NCI-H69 (cell line): Measurements from ENCODE around the gene DENND1A.

ENCODE experiments used
- DNase-seq: peaks from one replicate; lab custom pipeline; 2025; lab: John Stamatoyannopoulos, UW

DENND1A gene

GRCh38 chr9:123373447-123373923, 556.4 kb downstream of the DENND1A start:
- no peak for DNase-seq

- no peak for DNase-seq
Observed at GRCh38 chr9:123372766-123373446, 557.0 kb downstream of the DENND1A start.

DNA sequence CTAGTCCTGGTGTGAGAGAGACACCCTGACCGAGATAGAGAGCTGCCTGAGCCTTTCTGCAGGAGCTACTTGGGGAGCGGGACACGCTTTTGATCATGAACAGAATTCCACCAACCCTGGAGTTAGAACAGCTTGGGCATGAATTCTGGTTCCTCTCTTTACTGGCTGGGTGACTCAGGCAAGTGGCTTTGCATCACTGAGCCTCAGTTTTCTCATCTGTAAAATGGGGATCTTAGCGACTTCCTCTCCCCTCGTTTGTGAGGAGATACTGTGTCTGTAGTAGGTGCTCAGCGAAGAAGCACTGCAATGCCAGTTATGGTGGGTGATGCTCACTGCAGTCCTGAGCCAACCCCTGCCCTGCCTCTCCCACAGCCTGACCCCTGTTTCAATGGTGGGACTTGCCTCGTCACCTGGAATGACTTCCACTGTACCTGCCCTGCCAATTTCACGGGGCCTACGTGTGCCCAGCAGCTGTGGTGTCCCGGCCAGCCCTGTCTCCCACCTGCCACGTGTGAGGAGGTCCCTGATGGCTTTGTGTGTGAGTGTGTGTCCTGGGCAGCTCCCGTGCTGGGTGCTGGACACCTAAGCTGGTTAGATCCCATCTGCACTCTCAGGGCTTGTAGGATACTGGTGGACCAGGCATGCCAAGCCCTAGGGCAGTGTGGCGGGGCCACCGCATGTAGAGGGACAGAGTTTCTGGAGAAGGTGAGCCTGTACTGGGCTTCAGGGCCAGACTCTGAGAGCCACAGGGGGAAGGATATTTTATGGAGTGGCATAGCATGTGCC, 557.9 kb downstream of the DENND1A start:
- DNase-seq, result no peak

DNA sequence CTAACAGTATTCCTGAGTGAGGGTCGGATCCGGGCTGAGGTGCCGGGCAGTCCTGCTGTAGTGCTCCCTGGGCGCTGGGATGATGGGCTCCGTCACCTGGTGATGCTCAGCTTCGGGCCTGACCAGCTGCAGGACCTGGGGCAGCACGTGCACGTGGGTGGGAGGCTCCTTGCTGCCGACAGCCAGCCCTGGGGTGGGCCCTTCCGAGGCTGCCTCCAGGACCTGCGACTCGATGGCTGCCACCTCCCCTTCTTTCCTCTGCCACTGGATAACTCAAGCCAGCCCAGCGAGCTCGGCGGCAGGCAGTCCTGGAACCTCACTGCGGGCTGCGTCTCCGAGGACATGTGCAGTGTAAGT, 558.7 kb downstream of the DENND1A start:
- no peak for DNase-seq

DNA sequence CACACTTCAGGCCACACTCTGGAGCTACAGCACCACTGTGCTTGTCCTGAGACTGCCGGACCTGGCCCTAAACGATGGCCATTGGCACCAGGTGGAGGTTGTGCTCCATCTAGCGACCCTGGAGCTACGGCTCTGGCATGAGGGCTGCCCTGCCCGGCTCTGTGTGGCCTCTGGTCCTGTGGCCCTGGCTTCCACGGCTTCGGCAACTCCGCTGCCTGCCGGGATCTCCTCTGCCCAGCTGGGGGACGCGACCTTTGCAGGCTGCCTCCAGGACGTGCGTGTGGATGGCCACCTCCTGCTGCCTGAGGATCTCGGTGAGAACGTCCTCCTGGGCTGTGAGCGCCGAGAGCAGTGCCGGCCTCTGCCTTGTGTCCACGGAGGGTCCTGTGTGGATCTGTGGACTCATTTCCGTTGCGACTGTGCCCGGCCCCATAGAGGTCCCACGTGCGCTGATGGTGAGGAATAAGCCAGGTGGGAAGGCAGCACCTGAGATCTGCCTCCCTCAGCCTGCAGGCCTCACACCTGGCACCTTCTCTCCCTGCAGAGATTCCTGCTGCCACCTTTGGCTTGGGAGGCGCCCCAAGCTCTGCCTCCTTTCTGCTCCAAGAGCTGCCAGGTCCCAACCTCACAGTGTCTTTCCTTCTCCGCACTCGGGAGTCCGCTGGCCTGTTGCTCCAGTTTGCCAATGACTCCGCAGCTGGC, 559.2 kb downstream of the DENND1A start:
- no peak for DNase-seq

DNA sequence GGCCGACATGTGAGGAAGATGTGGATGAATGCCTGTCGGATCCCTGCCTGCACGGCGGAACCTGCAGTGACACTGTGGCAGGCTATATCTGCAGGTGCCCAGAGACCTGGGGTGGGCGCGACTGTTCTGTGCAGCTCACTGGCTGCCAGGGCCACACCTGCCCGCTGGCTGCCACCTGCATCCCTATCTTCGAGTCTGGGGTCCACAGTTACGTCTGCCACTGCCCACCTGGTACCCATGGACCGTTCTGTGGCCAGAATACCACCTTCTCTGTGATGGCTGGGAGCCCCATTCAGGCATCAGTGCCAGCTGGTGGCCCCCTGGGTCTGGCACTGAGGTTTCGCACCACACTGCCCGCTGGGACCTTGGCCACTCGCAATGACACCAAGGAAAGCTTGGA, 559.8 kb downstream of the DENND1A start:
- no peak for DNase-seq

DNA sequence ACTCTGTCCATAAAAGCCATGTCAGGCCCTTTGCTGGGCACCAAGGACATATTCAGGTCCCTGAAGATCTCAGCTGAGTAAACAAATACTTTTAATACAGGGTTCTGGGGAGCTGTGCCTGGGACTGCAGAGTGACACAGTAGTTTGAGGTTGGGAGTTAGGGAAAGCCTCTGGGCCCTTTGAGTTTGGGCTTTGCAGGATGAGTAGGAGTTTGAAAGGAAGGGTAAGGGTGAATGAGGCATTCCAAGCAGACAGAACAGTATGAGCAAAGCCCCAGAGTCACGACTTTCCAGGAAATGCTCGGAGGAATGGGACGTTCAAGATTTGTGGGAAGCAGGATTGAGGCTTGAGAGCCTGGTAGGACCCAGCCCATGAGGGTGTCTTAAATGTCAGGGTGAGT, 560.6 kb downstream of the DENND1A start:
- no peak for DNase-seq

GRCh38 chr9:123368536-123369153, 561.3 kb downstream of the DENND1A start:
- no peak for DNase-seq

DNA sequence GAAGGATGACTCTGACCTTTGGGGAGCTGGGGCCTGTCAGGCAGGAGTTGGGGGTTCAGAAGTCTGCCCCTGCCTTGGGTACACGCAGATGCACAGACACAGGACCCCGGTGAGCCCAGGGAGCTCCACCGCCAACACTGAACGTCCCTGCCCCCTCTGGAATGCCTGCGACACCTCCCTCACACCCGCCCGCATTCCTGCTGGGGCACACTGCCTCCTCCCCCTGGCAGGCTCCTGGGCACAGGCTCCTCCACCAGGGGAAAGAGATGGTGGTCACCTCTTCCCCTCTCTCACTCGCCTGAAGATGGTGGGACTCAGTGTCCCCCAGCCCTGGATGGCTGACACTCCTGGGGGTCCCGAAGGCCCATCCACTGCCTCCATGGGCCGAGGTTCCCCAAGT, 561.9 kb downstream of the DENND1A start:
- DNase-seq, result no peak

GRCh38 chr9:123365881-123366528, 563.9 kb downstream of the DENND1A start:
- DNase-seq, result no peak

- peak; percentile 91 for DNase-seq
Observed at GRCh38 chr9:123365287-123365880, 564.5 kb downstream of the DENND1A start.

- peak; percentile 21 for DNase-seq
Observed at GRCh38 chr9:123364241-123364824, 565.6 kb downstream of the DENND1A start.

GRCh38 chr9:123362856-123363255, 567.1 kb downstream of the DENND1A start:
- DNase-seq, result no peak

DNA sequence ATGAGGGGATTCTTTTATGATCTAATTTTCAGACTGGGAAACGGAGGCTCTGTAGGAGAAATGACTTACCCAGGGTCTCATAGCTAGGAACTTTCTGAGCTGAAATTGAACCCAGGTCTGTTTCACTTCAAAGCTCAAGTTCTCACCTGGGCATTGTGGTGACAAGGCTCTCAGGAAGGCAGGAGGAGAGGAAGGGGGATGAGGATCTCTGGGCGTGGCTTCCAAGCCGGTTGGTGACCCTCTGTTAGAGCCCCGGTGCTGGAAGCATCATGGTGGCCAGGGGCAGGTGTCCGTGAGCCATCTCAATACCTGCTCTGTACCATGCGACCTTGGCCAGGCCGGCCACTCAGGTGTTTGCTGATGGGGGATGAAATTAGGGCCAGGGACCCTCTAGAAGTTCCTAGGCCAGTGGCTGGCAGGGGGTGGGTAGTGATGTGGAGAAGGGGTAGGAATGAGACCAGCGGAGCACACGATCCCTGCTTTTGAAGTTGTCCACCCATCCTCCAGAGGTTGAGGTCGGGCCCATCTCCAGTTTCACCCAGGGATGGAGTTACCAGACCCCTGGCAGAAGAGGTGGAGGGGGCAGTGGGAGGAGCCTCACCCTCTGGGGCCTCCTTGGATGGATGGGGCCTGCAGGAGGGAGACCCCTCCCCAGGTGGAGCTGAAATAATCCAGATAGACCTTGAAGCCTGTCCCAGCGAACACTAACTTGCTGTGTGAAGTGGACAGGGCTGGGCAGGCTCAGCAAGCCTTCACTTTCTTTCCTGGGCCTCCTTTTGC, 568.0 kb downstream of the DENND1A start:
- DNase-seq, result no peak

GRCh38 chr9:123361086-123361730, 568.7 kb downstream of the DENND1A start:
- peak; percentile 43 for DNase-seq

GRCh38 chr9:123360161-123361085, 569.5 kb downstream of the DENND1A start:
- peak; percentile 90 for DNase-seq

DNA sequence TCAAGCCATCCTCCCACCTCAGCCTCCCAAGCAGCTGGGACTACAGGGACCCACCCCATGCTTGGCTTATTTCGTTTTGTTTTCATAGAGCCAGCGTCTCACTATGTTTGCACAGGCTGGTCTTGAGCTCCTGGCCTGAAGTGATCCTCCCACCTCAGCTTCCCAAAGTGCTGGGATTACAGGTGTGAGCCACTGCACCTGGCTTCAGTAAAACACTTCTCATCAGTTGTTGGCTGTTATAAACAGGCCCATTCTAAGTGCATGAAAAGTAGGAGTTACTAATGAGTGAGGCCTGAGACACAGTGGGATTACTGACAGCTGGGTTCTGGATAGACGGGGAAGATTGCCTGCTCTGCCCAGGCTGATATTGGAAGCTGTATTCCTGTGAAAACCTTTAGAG, 570.4 kb downstream of the DENND1A start:
- DNase-seq, result peak; percentile 91

DNA sequence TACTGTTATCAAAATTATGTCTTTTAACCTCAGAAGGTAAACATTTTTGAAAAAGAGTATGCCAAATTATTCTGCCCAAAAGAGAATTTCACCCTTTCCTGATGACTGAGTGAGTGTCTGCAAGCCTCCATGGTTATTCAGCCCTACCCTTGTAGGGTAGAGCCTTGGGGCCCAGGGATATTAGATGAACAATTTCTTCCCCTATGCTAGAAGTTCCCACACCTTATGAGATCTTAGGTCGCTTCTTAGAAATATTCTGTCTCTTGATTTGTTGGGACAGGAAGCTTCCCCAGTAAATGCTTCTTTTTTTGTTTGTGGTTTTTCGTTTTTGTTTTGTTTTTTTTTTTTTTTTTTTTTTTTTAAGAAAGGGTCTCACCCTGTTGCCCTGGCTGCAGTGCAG, 570.8 kb downstream of the DENND1A start:
- DNase-seq, result no peak
